ENCODE measurements around the gene MEX3C. TPM values are rescaled to one million over a fixed set of nuclear protein-coding genes. Genes with fewer than 3 reads are reported as not detected.

MEX3C gene
- polyA plus RNA-seq, result 10 to 100 TPM in 2 of 3 donors, 1 to 10 TPM in 1; 6.1 to 13.2 (median 11.8) TPM

DNA sequence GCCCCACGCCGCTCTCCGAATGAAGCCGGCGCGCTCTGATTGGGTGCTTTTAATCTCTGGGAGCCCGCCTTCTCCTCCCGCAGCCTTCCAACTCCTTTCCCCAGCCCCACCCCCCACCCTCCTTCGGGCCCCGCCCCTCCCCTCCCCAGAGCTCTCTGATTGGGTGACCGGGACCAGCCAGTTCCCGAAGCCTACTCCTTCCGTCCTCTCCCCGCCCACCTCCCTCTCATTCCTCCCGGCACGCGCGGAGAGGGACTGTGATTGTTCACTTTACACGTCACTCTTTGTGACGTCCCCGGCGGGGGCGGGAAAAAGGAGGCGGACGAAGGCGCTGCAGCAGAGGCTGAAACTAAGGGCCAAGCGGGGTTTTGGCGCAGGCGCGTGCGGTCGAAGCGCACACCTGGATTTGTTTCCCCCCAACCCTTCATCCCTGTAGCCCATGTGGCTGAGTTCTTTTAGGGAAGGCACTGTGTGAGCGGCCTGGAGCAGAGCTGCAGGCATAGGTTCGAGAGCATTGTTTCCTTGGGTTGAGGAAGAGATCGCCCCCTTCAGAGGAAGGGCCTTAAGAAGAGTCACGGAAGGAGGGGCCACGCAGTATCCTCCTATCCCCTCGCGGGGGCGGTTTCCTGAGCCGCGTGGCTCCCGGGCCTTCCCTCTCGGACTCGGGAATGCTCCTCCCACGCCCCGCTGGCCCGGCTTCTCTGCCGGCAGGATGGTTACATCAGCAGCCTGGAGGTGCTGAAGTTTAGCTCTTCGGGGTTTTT, at the start of gene MEX3C:
Gene MEX3C (minus strand): TSS at position 21 of the 764 bp plus-strand sequence. CDS start 361 bp downstream, outside the sequence.
- 0 to 1% (median 0%) methylated on average over 45 to 51 of the region's 51 CpGs for WGBS, 3 donors
- H3K27ac ChIP-seq (ENCODE audit: low read depth, low read length), result peak within 1 kb of the TSS; percentile 94

DNA sequence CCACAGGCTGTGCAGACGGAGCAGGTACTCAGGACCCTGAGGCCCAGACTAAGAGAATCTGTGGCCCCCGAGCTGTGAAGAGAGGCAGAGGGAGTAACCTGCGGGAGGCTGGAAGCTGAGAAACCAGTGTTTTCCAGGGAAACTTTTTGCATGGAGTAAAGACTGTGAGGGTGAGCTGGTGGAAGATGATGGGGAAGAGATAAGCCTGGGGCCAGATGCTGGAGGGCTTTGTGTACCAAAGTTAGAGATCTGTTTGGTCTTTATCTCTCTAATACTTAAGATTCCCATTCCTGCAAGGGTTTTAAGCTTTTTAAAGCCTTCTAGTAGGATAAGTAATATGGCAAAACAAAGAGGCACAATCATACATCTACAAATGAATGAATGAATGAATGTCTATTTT, 43.7 kb upstream of the MEX3C start:
- no peak overlapping the region for H3K27ac ChIP-seq (ENCODE audit: low read depth, low read length)
- 59 to 89% (median 85%) methylated on average over 3 of the region's 3 CpGs for WGBS, 3 donors

- WGBS, 3 donors, result 68 to 74% (median 68%) methylated on average over 2 of the region's 2 CpGs
- H3K27ac ChIP-seq (ENCODE audit: low read depth, low read length), result no peak overlapping the region
Observed at GRCh38 chr18:51236225-51236624, 38.7 kb upstream of the MEX3C start.

DNA sequence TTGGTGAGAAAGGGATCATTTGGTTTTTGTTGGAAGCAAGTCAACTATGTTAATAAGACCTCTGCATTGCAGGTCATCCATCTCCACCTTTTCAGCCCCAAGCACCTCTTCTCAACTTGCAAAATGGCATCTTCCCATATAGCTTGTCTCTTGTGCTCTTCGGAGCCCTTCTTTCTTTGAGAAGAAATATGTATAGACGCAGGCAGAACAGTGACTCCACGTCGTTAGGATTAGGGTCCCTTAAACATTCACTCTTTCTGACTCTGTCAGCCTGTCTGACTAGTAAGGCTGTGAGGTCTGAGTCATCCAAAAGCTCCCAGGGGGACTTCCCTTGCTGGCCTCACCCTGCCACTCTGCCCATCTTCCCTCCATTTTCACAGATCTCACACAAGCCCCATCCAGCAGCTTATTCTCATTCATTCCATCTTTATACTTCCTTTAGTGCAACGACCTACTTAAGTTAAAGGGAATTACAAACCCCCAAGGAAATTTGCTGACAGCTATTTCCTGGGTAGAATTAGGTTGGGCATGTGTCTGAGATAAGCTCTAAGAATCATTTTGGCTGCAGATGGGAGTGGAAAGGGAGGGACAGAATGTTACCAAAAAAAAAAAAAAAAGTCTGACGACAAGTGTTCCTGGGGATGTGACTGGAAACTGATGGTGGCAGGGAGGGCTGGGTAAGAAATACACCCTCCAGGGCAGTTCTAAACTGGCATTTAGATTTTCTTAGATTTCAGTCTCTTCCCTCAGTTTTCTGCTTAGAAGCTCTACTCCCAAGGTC, 37.7 kb upstream of the MEX3C start:
- no peak overlapping the region for H3K27ac ChIP-seq (ENCODE audit: low read depth, low read length)
- 44 to 70% (median 49%) methylated on average over 6 of the region's 6 CpGs for WGBS, 3 donors

DNA sequence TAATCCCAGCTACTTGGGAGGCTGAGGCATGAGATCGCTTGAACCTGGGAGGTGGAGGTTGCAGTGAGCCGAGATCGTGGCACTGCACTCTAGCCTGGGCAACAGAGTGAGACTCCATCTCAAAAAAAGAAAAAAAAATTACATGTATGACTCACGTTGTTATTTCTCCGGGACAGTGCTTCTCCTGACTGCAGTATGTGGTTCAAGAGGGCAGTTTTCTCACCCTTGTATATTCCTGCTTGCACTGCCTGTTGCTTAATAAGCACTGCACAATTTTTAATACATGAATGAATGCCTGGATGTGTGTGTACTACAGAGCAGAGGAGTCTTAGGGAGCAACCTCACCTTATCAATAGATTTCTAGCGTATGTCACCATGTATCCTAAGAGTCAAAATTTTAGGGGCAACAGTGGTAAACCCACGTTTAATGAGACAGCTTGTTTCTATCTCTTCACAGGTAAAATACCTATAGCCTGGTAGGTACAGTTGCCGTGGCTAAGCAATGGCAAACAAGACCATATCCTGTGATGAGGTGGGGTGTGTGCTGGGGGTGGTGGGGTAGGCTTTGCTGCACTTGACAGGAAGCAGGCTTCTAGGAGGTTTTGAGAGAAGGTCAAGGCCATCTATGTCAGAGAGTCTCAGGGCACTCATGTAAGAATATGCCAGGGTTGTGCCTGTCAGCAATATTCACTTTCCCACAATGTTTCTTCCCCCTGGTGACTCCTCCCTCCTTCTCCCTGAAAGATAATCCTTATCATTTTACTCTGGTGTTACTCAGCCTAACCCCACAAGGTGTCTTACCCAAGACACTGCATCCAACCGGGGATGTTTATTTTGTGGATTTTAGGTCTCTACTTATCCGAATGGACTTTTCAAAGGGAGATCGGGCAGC, 36.9 kb upstream of the MEX3C start:
- H3K27ac ChIP-seq (ENCODE audit: low read depth, low read length), result no peak overlapping the region
- WGBS, 3 donors, result 72 to 87% (median 85%) methylated on average over 11 of the region's 11 CpGs

GRCh38 chr18:51229328-51229727, 31.8 kb upstream of the MEX3C start:
- WGBS, 3 donors, result 84 to 88% (median 87%) methylated on average over 4 of the region's 4 CpGs

GRCh38 chr18:51227660-51228059, 30.2 kb upstream of the MEX3C start:
- H3K27ac ChIP-seq (ENCODE audit: low read depth, low read length), result no peak overlapping the region
- WGBS, 3 donors, result 40 to 69% (median 69%) methylated on average over 1 of the region's 1 CpG

More at GRCh38 chr18:51229328-51229727, 31.8 kb upstream of the MEX3C start:
- no peak overlapping the region for H3K27ac ChIP-seq (ENCODE audit: low read depth, low read length)

DNA sequence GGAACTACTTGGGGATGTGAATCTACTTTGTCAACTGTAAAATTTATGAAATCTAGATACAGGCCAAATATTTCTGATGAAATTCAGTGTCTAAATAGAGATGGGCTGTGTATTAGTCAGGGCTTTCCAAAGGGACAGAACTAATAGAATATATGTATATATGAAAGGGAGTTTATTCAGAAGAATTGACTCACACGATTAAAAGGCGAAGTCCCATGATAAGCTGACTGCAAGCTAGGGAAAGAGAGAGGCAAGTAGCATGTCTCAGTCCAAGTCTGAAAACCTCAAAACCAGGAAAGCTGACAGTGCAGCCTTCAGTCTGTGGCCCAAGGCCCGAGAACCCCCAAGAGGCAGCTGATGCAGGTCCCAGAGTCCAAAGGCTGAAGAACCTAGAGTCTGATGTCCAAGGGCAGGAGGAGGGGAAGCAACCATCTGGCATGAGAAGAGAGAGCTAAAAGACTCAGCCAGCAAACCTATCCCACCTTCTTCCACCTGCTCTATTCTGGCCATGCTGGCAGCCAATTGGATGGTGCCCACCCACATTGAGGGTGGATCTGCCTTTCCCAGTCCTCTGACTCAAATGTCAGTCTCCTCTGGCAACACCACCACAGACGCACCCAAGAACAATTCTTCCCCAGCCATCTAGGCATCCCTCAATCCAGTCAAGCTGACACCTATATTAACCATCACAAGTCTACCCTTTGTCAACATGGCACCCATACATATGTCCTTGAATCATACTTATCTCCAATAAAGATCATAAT, 29.3 kb upstream of the MEX3C start:
- WGBS, 3 donors, result 90 to 93% (median 90%) methylated on average over 4 of the region's 4 CpGs
- no peak overlapping the region for H3K27ac ChIP-seq (ENCODE audit: low read depth, low read length)

- H3K27ac ChIP-seq (ENCODE audit: low read depth, low read length), result no peak overlapping the region
- 77 to 86% (median 83%) methylated on average over 4 of the region's 4 CpGs for WGBS, 3 donors
Observed at GRCh38 chr18:51226068-51226467, 28.6 kb upstream of the MEX3C start.

- no peak overlapping the region for H3K27ac ChIP-seq (ENCODE audit: low read depth, low read length)
- WGBS, 3 donors, result 81 to 93% (median 85%) methylated on average over 2 of the region's 2 CpGs
Observed at GRCh38 chr18:51212606-51213005, 15.1 kb upstream of the MEX3C start.

- 16 to 62% (median 19%) methylated on average over 4 of the region's 4 CpGs for WGBS, 3 donors
Observed at GRCh38 chr18:51211552-51211951, 14.1 kb upstream of the MEX3C start.

DNA sequence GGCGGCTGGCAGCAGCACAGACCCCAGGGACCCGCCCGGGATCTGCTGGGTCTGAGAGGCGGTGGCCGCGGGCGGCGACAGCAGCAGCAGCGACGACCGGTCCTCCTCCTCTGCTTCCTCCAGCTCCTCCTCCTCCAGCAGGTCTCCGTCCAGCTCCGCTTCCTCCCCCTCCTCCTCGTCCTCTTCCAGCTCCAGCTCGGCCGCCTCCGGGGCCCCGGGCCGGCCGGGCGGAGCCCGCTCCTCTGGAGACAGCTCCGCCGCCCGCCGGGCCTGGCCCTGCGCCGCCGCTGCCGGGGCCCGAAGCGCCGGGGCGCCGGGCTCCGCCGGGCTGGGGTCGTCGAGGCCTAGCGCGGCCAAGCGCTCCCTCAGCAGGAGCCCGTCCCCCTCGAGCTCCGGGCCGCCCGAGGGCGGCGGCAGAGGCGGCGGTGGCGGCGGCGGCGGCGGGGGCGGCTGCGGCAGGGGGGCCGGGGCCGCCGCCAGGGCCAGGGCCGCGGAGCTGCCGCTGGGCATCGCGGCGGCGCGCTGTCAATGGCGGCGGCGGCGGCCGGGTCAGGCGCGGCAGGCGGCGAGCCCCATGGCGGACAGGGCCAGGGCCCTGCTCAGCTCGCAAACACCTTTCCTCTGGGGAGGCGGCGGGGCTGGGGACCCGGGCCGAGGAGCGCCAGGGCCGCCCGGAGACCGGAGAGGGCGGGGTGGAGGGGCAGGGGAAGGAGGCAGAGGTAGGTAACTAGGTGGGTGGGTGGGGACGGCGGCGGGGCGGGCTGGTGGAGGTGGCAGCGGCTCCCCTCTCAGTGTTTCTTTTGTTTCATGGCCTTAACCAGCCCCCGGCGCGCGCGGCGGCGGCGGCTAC, 445 bp downstream of the MEX3C start:
- WGBS, 3 donors, result 1% methylated on average over 58 to 102 of the region's 102 CpGs

More at GRCh38 chr18:51211552-51211951, 14.1 kb upstream of the MEX3C start:
- no peak overlapping the region for H3K27ac ChIP-seq (ENCODE audit: low read depth, low read length)

DNA sequence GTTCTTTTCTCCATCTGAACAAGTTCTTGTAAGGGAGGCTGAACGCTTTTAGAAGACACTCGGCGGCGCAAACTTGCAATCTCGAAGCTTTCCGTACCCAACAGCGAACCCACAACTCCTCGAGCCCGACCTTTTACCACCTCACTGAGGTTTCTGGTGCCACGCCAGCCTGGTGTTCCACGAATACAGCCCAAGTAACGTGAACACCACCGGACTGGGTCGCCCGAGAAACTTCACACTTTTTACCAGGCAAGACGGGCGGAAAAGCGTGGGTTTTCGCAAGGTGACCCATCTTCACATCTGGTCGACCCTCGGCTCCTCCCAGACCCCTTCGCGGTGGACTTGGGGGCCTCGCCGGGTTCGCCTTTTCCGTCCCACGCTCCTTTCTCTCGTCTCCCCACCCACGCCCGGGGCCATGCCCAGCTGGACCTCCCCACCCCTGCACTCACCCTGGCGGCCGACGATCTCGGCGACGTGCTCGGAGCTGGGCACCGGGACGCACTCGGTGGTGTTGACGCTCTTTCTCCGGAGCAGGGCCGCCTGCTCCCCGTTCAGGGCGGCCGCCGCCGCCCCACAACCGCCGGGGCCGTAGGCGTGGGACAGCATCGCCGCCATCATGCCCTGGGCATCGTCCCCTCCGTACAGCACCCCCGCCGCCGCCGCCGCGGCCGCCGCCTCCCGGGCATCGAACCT, 1.2 kb downstream of the MEX3C start:
- peak overlapping the region; percentile 94 for H3K27ac ChIP-seq (ENCODE audit: low read depth, low read length)
- 0 to 1% (median 0%) methylated on average over 57 to 65 of the region's 67 CpGs for WGBS, 3 donors

More for the DNA sequence above, 445 bp downstream of the MEX3C start:
- H3K27ac ChIP-seq (ENCODE audit: low read depth, low read length), result peak overlapping the region; percentile 94

DNA sequence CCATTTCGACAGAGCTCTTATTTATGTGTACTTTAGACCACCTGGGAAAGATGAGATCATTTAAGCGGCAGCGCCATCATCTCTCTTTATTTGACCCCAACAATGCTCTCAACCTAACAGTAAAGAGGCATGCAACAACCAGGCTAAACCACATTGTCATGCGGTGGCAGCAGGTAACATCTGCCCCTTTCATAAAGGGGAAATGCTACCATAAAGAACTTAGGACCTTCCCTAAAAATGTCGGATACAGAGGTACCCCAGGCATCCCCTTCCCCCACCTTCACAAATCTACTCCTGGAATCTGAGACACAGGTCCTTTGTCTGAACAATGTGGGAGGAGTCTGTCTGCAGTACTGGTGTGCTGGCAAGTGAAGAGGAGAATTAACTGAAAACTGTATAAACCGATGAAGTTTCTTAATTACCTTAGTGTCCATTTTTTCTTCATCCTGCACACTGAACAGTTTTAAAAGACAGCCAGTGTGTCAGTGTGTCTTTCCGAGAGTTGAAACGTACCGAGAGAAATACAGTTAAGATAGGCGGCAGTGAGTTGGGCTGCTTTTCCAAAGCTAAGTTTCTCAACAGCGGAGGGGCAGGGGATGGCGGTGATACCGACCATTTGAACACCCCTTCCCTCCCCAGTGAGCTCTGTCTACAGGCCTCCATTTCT, 1.9 kb downstream of the MEX3C start:
- H3K27ac ChIP-seq (ENCODE audit: low read depth, low read length), result no peak overlapping the region
- 0 to 2% (median 1%) methylated on average over 13 of the region's 13 CpGs for WGBS, 3 donors

GRCh38 chr18:51195086-51195450, 2.4 kb downstream of the MEX3C start:
- H3K27ac ChIP-seq (ENCODE audit: low read depth, low read length), result no peak overlapping the region
- WGBS, 3 donors, result 7 to 33% (median 27%) methylated on average over 3 of the region's 3 CpGs

GRCh38 chr18:51194604-51195003, 2.9 kb downstream of the MEX3C start:
- 44 to 58% (median 50%) methylated on average over 3 of the region's 3 CpGs for WGBS, 3 donors
- H3K27ac ChIP-seq (ENCODE audit: low read depth, low read length), result no peak overlapping the region
